Upper lobe of left lung (tissue), 6 donors: ENCODE results near the gene PKNOX1. TPM values are rescaled to one million over a fixed set of nuclear protein-coding genes. Genes with fewer than 3 reads are reported as not detected.
"Not testable (repeated sequence)": the region's sequence is repeated elsewhere in the genome, so short reads cannot be mapped to it uniquely, and the experiment has no call there.

Experiments
- ATAC-seq, 2 donors: fragments of 200-7000 bp; cut with Tn5 transposase; one replicate each; pipeline ENCODE4 v1.9.1; 2022; ENCODE audit warnings: mild to moderate bottlenecking in 2 of 2, moderate library complexity in 2 of 2; ENCODE audit not compliant: low FRiP score in 2 of 2
- DNase-seq, 2 donors: peaks; one replicate each; pipeline ENCODE4 v3.0.0-alpha.2; 2019 to 2020
- H3K27ac ChIP-seq, 4 donors: fragments of 200-600 bp; sonication (generic); one replicate each; pipeline ENCODE4 v1.5.1; 2016 to 2019
- H3K27me3 ChIP-seq, 4 donors: fragments of 200-600 bp; sonication (generic); one replicate each; pipeline ENCODE4 v1.5.1; 2017 to 2019
- H3K36me3 ChIP-seq, 4 donors: fragments of 200-600 bp; sonication (generic); one replicate each; pipeline ENCODE4 v1.5.1; 2016 to 2019
- H3K4me1 ChIP-seq, 4 donors: fragments of 200-600 bp; sonication (generic); one replicate each; pipeline ENCODE4 v1.5.1; 2018 to 2019
- H3K4me3 ChIP-seq, 4 donors: fragments of 200-600 bp; sonication (generic); one replicate each; pipeline ENCODE4 v1.5.1; 2017 to 2019; ENCODE audit warnings: mild to moderate bottlenecking in 2 of 4, moderate library complexity in 1 of 4
- H3K9me3 ChIP-seq, 4 donors: fragments of 200-600 bp; sonication (generic); one replicate each; pipeline ENCODE4 v1.5.1; 2018 to 2019
- CTCF ChIP-seq, 6 experiments: fragments of 450-650 bp in 4 of 6; fragments of 200-600 bp in 2 of 6; sonication (generic) in 2 of 6; IDR thresholded peaks; one replicate each; pipeline ENCODE4 v1.5.1; 2016 to 2019; ENCODE audit warnings: antibody characterized with exemption in 6 of 6
- EP300 ChIP-seq, 4 donors: sonication (generic); formaldehyde crosslinking; IDR thresholded peaks; one replicate each; pipeline ENCODE4 v1.5.1; 2017; ENCODE audit warnings: antibody characterized with exemption in 4 of 4, control low read depth in 2 of 4
- POLR2A ChIP-seq, 4 donors: fragments of 450-650 bp; IDR thresholded peaks; one replicate each; pipeline ENCODE4 v1.5.1; 2016 to 2017; ENCODE audit warnings: antibody characterized with exemption in 4 of 4, mild to moderate bottlenecking in 2 of 4
- POLR2AphosphoS5 ChIP-seq, 2 donors: sonication (generic); formaldehyde crosslinking; IDR thresholded peaks; one replicate each; pipeline ENCODE4 v1.5.1; 2017; ENCODE audit warnings: antibody characterized with exemption in 2 of 2
- WGBS, 2 donors: methylation state at CpG; one replicate each; pipeline ENCODE4 v1.1.5; 2017 to 2018; 5-methylcytosine and 5-hydroxymethylcytosine counted together
- total RNA-seq, 6 donors: library from RNA; depleted of rRNA in 4 of 6; stranded (reverse); fragments of >200 nt in 4 of 6; gene quantifications; one replicate each; pipeline versions ENCODE4 v1.1.0 to v1.2.1, GENCODE V29; 2016 to 2021
- donor health status: DM: no; HTN: no; CAD: no; lungs with moderate emphysema.
- donor health status: DM: no; HTN: yes; CAD: no; lungs with severe emphysema.

PKNOX1 gene
- total RNA-seq, 6 donors from 2014 or later = 9.7 to 54.5 (median 11.5) TPM

GRCh38 chr21:42937960-42938605, 36.3 kb upstream of the PKNOX1 start:
- Histone ChIP-seq H3K27ac (no peak overlapping the region), H3K4me3 (no peak overlapping the region), H3K27me3 (no peaks in the 10 kb centered on the region), H3K9me3 (no peaks in the 10 kb centered on the region), H3K4me1 (peaks cover 0 to 4% (median 0%) of the 10 kb centered on the region in 4 donors), H3K36me3 (no peaks in the 10 kb centered on the region)
- DNase-seq = no peak
- no peak for TF ChIP-seq CTCF (IDR thresholded peaks at IDR 0.05)
- no peak for TF ChIP-seq POLR2AphosphoS5 (IDR thresholded peaks at IDR 0.05)
- TF ChIP-seq EP300 (IDR thresholded peaks at IDR 0.05) = no peak
- TF ChIP-seq POLR2A (IDR thresholded peaks at IDR 0.05) = no peak
- 80 to 90% methylated on average over 21 of the region's 21 CpGs for WGBS, 2 donors
- ATAC-seq = no peak

- H3K36me3 ChIP-seq, H3K27me3 ChIP-seq, H3K4me3 ChIP-seq, H3K4me1 ChIP-seq, H3K27ac ChIP-seq, H3K9me3 ChIP-seq, DNase-seq, ATAC-seq: not testable (repeated sequence)
- 87 to 90% methylated on average over 6 of the region's 6 CpGs for WGBS, 2 donors
Measured at GRCh38 chr21:42938606-42938995, 35.8 kb upstream of the PKNOX1 start.

- DNase-seq (peak in 1 of 2 donors; percentile 73), ATAC-seq (peak; percentile 75 to 96)
- H3K27ac ChIP-seq = peak overlapping the region; percentile 9 to 49 (median 16)
- no peaks in the 10 kb centered on the region for H3K27me3 ChIP-seq
- 49 to 56% methylated on average over 16 of the region's 16 CpGs for WGBS, 2 donors
- no peaks in the 10 kb centered on the region for H3K9me3 ChIP-seq
- TF ChIP-seq EP300 (IDR thresholded peaks at IDR 0.05) = peak in 1 of 4 donors; percentile 54
- TF ChIP-seq CTCF (IDR thresholded peaks at IDR 0.05) = no peak
- peak in 1 of 2 donors; percentile 45 for TF ChIP-seq POLR2AphosphoS5 (IDR thresholded peaks at IDR 0.05)
- peak overlapping the region in 1 of 4 donors; percentile 10 for H3K4me3 ChIP-seq
- H3K36me3 ChIP-seq = no peaks in the 10 kb centered on the region
- H3K4me1 ChIP-seq = peaks cover 0 to 4% (median 0%) of the 10 kb centered on the region in 4 donors
Measured at GRCh38 chr21:42939582-42940413, 34.6 kb upstream of the PKNOX1 start.

- no peak for DNase-seq
- 90 to 94% methylated on average over 6 of the region's 6 CpGs for WGBS, 2 donors
Measured at GRCh38 chr21:42941696-42942085, 32.7 kb upstream of the PKNOX1 start.

More at GRCh38 chr21:42941696-42942085, 32.7 kb upstream of the PKNOX1 start:
- no peak overlapping the region for H3K27ac ChIP-seq
- TF ChIP-seq POLR2A (IDR thresholded peaks at IDR 0.05) (no peak), POLR2AphosphoS5 (IDR thresholded peaks at IDR 0.05) (no peak), EP300 (IDR thresholded peaks at IDR 0.05) (no peak), CTCF (IDR thresholded peaks at IDR 0.05) (no peak)
- H3K27me3 ChIP-seq = no peaks in the 10 kb centered on the region
- no peaks in the 10 kb centered on the region for H3K9me3 ChIP-seq
- ATAC-seq = no peak
- no peak overlapping the region for H3K4me3 ChIP-seq
- H3K4me1 ChIP-seq = peaks cover 0 to 4% (median 0%) of the 10 kb centered on the region in 4 donors
- no peaks in the 10 kb centered on the region for H3K36me3 ChIP-seq
